ENCODE data around the gene RYR3.

DNA sequence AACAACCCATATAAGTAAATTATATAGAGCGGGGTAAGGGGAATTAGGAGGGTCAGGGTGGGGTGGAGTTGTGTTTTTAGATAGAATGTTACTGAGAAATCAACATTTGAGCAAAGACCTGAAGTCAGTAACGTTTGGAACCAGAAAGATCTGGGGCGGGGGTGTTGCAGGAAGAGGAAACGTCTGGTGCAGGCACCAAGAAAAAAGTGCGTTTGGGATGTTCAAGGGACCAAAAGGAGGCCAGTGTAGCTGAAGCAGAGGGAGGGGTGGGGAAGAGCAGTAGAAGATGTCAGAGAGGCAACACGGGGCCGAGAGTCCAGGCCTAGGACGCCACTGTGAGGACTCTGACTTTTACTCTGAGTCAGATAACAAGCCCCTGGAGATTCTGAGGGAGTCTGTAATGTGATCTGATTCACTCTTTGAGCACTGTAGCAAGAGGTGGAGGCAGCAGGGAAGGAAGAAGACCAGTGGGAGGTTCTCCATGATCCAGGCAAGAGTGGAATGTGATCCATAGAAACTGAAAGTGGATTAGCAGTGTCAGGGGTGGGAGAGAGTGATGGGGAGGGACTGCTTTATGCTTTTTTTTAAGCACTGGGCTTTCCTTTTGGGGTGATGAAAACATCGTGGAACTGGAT lies 478.3 kb downstream of the RYR3 start:
- TF ChIP-seq, protein P1, sequence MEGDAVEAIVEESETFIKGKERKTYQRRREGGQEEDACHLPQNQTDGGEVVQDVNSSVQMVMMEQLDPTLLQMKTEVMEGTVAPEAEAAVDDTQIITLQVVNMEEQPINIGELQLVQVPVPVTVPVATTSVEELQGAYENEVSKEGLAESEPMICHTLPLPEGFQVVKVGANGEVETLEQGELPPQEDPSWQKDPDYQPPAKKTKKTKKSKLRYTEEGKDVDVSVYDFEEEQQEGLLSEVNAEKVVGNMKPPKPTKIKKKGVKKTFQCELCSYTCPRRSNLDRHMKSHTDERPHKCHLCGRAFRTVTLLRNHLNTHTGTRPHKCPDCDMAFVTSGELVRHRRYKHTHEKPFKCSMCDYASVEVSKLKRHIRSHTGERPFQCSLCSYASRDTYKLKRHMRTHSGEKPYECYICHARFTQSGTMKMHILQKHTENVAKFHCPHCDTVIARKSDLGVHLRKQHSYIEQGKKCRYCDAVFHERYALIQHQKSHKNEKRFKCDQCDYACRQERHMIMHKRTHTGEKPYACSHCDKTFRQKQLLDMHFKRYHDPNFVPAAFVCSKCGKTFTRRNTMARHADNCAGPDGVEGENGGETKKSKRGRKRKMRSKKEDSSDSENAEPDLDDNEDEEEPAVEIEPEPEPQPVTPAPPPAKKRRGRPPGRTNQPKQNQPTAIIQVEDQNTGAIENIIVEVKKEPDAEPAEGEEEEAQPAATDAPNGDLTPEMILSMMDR (IDR thresholded peaks at IDR 0.05) = no peak
- no peak for TF ChIP-seq EZH2 (IDR thresholded peaks at IDR 0.05; ENCODE audit: borderline replicate concordance, insufficient read depth, low read depth, low read length, poor library complexity, severe bottlenecking)
